Measurements from ENCODE around the gene PRDM1.

DNA sequence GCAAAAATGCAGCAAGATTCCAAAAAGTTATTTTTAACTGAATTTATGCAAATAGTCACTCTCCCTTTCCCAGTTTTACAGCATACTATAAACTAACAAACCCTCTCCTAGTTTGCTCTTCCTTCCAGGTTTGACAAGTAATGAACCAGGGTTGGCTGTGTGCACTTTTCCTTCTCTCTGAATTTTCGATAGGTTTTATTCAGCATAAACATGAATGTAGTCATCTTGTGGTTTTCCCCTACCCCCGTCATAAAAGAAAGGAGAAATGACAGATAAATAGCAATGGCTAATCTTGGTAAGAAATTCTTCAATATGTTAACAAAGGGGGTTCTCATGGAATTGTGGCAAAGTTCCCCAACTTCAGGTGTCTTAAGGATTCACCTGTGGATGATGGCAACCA is 26.3 kb downstream of the PRDM1 start:
- TF ChIP-seq ZNF10 (tag by site-specific recombination; IDR thresholded peaks at IDR 0.05) (no peak), ZNF561 (tag by site-specific recombination; IDR thresholded peaks at IDR 0.05; ENCODE audit: borderline replicate concordance) (no peak), ZNF23 (tag by site-specific recombination; IDR thresholded peaks at IDR 0.05; ENCODE audit: borderline replicate concordance) (no peak), ZNF239 (tag by site-specific recombination; IDR thresholded peaks at IDR 0.05) (no peak), ZNF792 (tag by site-specific recombination; IDR thresholded peaks at IDR 0.05) (no peak), SETDB1 (IDR thresholded peaks at IDR 0.05; ENCODE audit: insufficient read length, low read length) (no peak)
- TF ChIP-seq, protein P1, sequence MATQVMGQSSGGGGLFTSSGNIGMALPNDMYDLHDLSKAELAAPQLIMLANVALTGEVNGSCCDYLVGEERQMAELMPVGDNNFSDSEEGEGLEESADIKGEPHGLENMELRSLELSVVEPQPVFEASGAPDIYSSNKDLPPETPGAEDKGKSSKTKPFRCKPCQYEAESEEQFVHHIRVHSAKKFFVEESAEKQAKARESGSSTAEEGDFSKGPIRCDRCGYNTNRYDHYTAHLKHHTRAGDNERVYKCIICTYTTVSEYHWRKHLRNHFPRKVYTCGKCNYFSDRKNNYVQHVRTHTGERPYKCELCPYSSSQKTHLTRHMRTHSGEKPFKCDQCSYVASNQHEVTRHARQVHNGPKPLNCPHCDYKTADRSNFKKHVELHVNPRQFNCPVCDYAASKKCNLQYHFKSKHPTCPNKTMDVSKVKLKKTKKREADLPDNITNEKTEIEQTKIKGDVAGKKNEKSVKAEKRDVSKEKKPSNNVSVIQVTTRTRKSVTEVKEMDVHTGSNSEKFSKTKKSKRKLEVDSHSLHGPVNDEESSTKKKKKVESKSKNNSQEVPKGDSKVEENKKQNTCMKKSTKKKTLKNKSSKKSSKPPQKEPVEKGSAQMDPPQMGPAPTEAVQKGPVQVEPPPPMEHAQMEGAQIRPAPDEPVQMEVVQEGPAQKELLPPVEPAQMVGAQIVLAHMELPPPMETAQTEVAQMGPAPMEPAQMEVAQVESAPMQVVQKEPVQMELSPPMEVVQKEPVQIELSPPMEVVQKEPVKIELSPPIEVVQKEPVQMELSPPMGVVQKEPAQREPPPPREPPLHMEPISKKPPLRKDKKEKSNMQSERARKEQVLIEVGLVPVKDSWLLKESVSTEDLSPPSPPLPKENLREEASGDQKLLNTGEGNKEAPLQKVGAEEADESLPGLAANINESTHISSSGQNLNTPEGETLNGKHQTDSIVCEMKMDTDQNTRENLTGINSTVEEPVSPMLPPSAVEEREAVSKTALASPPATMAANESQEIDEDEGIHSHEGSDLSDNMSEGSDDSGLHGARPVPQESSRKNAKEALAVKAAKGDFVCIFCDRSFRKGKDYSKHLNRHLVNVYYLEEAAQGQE (tag by site-specific recombination; IDR thresholded peaks at IDR 0.05), result no peak
- TF ChIP-seq, protein P2, sequence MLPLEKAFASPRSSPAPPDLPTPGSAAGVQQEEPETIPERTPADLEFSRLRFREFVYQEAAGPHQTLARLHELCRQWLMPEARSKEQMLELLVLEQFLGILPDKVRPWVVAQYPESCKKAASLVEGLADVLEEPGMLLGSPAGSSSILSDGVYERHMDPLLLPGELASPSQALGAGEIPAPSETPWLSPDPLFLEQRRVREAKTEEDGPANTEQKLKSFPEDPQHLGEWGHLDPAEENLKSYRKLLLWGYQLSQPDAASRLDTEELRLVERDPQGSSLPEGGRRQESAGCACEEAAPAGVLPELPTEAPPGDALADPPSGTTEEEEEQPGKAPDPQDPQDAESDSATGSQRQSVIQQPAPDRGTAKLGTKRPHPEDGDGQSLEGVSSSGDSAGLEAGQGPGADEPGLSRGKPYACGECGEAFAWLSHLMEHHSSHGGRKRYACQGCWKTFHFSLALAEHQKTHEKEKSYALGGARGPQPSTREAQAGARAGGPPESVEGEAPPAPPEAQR (tag by site-specific recombination; IDR thresholded peaks at IDR 0.05), result no peak
- TF ChIP-seq, protein P3, sequence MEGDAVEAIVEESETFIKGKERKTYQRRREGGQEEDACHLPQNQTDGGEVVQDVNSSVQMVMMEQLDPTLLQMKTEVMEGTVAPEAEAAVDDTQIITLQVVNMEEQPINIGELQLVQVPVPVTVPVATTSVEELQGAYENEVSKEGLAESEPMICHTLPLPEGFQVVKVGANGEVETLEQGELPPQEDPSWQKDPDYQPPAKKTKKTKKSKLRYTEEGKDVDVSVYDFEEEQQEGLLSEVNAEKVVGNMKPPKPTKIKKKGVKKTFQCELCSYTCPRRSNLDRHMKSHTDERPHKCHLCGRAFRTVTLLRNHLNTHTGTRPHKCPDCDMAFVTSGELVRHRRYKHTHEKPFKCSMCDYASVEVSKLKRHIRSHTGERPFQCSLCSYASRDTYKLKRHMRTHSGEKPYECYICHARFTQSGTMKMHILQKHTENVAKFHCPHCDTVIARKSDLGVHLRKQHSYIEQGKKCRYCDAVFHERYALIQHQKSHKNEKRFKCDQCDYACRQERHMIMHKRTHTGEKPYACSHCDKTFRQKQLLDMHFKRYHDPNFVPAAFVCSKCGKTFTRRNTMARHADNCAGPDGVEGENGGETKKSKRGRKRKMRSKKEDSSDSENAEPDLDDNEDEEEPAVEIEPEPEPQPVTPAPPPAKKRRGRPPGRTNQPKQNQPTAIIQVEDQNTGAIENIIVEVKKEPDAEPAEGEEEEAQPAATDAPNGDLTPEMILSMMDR (tag by site-specific recombination; IDR thresholded peaks at IDR 0.05), result no peak
- TF ChIP-seq, protein P4, sequence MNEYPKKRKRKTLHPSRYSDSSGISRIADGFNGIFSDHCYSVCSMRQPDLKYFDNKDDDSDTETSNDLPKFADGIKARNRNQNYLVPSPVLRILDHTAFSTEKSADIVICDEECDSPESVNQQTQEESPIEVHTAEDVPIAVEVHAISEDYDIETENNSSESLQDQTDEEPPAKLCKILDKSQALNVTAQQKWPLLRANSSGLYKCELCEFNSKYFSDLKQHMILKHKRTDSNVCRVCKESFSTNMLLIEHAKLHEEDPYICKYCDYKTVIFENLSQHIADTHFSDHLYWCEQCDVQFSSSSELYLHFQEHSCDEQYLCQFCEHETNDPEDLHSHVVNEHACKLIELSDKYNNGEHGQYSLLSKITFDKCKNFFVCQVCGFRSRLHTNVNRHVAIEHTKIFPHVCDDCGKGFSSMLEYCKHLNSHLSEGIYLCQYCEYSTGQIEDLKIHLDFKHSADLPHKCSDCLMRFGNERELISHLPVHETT (tag by site-specific recombination; IDR thresholded peaks at IDR 0.05), result no peak
- TF ChIP-seq, protein P5, sequence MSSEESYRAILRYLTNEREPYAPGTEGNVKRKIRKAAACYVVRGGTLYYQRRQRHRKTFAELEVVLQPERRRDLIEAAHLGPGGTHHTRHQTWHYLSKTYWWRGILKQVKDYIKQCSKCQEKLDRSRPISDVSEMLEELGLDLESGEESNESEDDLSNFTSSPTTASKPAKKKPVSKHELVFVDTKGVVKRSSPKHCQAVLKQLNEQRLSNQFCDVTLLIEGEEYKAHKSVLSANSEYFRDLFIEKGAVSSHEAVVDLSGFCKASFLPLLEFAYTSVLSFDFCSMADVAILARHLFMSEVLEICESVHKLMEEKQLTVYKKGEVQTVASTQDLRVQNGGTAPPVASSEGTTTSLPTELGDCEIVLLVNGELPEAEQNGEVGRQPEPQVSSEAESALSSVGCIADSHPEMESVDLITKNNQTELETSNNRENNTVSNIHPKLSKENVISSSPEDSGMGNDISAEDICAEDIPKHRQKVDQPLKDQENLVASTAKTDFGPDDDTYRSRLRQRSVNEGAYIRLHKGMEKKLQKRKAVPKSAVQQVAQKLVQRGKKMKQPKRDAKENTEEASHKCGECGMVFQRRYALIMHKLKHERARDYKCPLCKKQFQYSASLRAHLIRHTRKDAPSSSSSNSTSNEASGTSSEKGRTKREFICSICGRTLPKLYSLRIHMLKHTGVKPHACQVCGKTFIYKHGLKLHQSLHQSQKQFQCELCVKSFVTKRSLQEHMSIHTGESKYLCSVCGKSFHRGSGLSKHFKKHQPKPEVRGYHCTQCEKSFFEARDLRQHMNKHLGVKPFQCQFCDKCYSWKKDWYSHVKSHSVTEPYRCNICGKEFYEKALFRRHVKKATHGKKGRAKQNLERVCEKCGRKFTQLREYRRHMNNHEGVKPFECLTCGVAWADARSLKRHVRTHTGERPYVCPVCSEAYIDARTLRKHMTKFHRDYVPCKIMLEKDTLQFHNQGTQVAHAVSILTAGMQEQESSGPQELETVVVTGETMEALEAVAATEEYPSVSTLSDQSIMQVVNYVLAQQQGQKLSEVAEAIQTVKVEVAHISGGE (tag by site-specific recombination; conservative IDR thresholded peaks at IDR 0.05; ENCODE audit: low read depth), result no peak
- TF ChIP-seq, protein P6, sequence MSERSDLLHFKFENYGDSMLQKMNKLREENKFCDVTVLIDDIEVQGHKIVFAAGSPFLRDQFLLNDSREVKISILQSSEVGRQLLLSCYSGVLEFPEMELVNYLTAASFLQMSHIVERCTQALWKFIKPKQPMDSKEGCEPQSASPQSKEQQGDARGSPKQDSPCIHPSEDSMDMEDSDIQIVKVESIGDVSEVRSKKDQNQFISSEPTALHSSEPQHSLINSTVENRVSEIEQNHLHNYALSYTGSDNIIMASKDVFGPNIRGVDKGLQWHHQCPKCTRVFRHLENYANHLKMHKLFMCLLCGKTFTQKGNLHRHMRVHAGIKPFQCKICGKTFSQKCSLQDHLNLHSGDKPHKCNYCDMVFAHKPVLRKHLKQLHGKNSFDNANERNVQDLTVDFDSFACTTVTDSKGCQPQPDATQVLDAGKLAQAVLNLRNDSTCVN (tag by site-specific recombination; optimal IDR thresholded peaks at IDR 0.05), result no peak
- TF ChIP-seq, protein P7, sequence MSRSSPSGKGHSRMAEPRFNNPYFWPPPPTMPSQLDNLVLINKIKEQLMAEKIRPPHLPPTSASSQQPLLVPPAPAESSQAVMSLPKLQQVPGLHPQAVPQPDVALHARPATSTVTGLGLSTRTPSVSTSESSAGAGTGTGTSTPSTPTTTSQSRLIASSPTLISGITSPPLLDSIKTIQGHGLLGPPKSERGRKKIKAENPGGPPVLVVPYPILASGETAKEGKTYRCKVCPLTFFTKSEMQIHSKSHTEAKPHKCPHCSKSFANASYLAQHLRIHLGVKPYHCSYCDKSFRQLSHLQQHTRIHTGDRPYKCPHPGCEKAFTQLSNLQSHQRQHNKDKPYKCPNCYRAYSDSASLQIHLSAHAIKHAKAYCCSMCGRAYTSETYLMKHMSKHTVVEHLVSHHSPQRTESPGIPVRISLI (tag by site-specific recombination; IDR thresholded peaks at IDR 0.05), result no peak
- TF ChIP-seq, protein P8, sequence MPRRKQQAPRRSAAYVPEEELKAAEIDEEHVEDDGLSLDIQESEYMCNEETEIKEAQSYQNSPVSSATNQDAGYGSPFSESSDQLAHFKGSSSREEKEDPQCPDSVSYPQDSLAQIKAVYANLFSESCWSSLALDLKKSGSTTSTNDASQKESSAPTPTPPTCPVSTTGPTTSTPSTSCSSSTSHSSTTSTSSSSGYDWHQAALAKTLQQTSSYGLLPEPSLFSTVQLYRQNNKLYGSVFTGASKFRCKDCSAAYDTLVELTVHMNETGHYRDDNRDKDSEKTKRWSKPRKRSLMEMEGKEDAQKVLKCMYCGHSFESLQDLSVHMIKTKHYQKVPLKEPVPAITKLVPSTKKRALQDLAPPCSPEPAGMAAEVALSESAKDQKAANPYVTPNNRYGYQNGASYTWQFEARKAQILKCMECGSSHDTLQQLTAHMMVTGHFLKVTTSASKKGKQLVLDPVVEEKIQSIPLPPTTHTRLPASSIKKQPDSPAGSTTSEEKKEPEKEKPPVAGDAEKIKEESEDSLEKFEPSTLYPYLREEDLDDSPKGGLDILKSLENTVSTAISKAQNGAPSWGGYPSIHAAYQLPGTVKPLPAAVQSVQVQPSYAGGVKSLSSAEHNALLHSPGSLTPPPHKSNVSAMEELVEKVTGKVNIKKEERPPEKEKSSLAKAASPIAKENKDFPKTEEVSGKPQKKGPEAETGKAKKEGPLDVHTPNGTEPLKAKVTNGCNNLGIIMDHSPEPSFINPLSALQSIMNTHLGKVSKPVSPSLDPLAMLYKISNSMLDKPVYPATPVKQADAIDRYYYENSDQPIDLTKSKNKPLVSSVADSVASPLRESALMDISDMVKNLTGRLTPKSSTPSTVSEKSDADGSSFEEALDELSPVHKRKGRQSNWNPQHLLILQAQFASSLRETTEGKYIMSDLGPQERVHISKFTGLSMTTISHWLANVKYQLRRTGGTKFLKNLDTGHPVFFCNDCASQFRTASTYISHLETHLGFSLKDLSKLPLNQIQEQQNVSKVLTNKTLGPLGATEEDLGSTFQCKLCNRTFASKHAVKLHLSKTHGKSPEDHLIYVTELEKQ (tag by site-specific recombination; IDR thresholded peaks at IDR 0.05; ENCODE audit: borderline replicate concordance), result no peak
